C4-2B (cell line): ENCODE data around the gene CENPP.
"Not testable (repeated sequence)": the region's sequence is repeated elsewhere in the genome, so short reads cannot be mapped to it uniquely, and the experiment has no call there.

Experiments
- H3K27ac ChIP-seq: fragments of 450-650 bp; 2 replicates; pipeline ENCODE4 v1.5.1; 2017
- ZFX ChIP-seq: fragments of 450-650 bp; IDR thresholded peaks from 2 replicates; pipeline ENCODE4 v1.6.1; 2017
- TF ChIP-seq, protein P1 (sequence below): fragments of 450-650 bp; conservative IDR thresholded peaks from 2 replicates; pipeline ENCODE4 v1.5.1; 2017; ENCODE audit warnings: mild to moderate bottlenecking

The CENPP gene

DNA sequence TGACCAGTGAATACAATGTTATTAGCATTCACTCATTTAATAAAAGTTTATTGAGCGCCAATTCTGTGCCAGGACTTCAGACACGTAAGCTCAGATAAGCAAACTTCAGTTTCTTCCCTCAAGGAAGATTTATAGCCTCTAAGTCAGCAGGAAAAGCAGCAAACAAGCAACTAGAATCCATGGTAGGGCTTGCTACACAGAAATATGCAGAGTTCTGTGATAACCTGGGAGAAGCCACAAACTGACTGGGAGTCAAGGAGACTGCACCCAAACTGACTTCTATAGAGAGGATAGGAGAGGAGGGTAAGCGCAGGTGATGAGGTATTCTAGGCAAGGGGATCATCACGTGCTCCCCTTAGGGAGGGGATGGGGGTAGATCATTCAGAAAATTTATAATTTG lies 80.1 kb downstream of the CENPP start:
- no peak overlapping the region for H3K27ac ChIP-seq
- TF ChIP-seq, protein P1, sequence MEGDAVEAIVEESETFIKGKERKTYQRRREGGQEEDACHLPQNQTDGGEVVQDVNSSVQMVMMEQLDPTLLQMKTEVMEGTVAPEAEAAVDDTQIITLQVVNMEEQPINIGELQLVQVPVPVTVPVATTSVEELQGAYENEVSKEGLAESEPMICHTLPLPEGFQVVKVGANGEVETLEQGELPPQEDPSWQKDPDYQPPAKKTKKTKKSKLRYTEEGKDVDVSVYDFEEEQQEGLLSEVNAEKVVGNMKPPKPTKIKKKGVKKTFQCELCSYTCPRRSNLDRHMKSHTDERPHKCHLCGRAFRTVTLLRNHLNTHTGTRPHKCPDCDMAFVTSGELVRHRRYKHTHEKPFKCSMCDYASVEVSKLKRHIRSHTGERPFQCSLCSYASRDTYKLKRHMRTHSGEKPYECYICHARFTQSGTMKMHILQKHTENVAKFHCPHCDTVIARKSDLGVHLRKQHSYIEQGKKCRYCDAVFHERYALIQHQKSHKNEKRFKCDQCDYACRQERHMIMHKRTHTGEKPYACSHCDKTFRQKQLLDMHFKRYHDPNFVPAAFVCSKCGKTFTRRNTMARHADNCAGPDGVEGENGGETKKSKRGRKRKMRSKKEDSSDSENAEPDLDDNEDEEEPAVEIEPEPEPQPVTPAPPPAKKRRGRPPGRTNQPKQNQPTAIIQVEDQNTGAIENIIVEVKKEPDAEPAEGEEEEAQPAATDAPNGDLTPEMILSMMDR: no peak

DNA sequence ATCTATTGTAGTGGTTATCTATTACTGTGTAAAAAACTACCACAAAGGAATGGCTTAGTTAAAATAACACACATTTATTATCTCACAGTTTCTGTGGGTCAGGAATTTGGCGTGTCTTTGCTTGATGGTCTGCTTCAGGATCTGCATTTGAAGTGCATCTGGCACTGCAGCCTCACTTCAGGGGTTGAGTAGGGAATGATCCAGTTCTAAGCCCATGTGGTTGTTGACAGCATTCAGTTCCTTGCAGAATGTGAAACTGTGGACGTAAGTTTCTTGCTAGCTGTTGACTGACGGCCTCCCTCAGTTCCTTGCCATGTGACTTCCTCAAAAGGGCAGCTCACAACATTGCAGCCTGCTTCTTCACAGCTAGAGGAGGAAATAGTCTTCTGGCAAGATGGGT lies 80.7 kb downstream of the CENPP start:
- TF ChIP-seq, protein P1: no peak
- TF ChIP-seq ZFX: no peak

DNA sequence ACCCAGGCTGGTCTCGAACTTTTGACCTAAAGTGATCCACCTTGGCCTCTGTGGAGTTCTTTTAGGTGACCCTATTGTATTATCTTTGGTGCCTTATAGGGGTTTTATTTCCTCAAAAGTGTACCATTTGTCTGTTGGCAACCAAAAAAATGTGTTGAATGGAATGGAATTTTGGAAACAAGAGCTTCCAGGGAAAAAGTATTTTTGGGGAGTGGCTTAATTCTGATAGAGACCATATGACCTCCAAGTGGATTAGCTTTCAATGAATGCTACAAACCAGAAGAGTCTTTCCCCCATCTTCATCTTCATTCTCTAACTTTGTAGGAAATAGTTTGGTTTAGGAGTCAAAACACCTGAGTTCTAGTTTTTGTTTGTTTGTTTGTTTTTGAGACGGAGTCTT lies 82.1 kb downstream of the CENPP start:
- H3K27ac ChIP-seq: no peak overlapping the region
- no peak for TF ChIP-seq ZFX
- TF ChIP-seq, protein P1: no peak

More for the DNA sequence above, 80.7 kb downstream of the CENPP start:
- no peak overlapping the region for H3K27ac ChIP-seq

DNA sequence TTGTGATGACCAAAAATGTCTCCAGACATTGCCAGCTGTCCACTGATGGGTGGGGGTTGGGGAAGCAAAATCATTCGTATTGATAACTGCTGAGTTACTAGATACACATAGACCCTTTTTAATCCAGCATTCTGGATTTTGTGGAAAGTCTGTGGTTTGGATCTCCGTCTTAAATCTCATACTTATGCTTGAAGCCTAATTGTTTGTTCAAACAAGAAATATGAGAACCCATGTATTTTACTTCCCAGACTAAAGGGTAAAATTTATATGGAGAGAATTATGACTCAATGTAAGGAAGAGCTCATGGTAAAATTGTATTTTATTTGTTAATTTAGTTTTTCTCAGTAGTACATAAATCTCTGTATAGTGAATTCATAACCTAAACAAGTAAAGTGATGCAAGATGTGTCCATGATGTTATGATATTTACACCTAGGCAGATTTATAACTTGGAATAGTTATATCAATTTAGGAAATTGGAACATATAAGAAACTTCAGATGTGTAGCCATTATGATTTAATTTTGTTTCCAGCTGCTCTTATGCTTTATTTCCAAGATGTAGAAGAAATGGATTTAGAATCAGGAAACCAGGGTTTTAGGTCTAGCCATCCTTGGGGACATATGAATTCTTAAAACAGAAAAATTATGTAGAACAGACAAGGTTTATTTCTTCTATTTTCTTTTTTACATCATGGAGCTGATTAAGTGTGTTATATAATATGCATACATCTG lies 83.2 kb downstream of the CENPP start:
- TF ChIP-seq ZFX: no peak
- TF ChIP-seq, protein P1: no peak
- H3K27ac ChIP-seq: no peak overlapping the region

DNA sequence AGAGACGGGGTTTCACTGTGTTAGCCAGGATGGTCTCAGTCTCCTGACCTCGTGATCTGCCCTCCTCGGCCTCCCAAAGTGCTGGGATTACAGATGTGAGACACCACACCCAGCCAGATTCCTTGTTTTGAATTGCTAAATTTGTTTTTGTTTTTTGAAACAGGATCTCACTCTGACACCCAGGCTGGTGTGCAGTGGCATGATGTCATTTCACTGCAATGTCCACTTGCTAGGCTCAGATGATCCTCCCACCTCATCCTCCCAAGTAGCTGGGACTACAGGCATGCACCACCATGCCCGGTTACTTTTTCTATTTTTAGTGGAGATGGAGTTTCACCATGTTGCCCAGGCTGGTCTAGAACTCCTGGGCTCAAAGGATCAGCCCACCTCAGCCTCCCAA lies 85.4 kb downstream of the CENPP start:
- H3K27ac ChIP-seq: not testable (repeated sequence)

DNA sequence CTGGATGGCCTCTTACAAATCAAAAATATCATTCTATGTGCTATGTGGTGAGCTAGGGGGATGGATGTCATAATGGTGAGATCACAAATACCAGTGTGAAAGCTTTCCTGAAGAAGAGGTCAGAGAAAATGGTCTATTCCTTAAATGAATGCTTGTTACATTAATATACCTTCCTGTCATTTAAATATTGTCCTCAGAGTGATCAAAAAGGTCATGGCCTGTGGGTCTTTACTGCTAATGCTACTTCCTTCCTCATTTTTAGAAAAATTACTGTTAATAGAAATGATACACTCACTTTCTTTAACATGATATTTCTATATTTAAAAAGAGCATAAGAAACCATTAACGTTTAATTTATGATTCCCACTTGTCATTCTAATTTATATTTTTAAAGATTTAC lies 88.8 kb downstream of the CENPP start:
- TF ChIP-seq ZFX: no peak
- TF ChIP-seq, protein P1: no peak
- no peak overlapping the region for H3K27ac ChIP-seq

DNA sequence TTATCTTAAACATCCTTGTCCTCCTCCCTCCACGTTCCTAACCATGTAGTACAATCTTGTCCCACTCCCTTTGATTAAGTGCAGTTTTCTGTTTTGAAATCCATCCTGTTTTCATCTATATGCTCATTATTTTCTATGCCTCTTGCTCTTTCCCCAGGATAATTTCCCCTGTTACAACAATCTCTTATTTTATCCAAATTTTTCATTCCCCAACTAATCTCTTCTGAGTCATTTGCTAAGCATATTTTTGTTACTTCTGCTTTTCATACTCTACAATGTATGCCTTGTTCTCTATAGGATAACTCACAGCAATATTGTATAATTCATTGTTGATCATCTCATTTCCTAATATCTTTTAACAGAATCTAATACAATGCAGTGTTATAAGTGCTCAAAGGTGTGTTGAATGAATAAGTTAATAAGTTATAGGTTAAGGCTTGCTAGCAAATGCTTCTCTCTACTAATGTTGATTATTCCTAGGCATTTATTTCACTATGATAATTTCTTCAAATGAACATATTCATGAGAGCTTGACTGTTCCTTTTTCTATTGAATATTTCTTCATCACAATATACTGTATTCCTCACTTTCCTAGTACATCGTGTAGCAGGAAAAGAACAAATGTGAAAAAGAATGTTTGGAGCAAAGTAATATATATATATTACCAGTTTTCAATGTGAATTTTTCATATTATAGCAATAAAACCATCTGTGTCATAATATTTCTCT lies 97.0 kb downstream of the CENPP start:
- H3K27ac ChIP-seq: no peak overlapping the region
- TF ChIP-seq ZFX: no peak
- TF ChIP-seq, protein P1: no peak
